ENCODE results near the gene STEAP4.

DNA sequence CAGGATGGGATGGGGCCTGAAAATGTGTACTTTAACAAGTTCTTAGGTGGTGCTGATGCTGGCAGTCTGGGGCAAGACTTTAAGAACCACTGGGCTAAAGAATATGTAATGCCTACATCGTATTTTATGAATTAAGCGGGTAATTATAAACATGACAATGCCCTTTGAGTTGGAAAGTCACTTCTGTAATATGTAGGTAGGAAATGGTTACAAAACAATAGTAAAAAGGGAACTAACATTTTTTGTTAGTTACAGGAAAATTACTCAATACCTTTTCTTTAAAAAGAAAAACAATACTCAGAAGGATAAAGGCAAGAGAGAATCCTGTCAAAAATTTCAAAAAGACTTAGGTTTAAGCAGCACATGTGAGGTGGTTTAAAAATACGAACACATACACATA lies 48.3 kb upstream of the STEAP4 start:
- no peak for TF ChIP-seq CTCF (IDR thresholded peaks at IDR 0.05)
- no peak for TF ChIP-seq POLR2A (IDR thresholded peaks at IDR 0.05)
